Ovary (tissue), 9 donors: ENCODE measurements around the gene SLK. TPM values are rescaled to one million over a fixed set of nuclear protein-coding genes. Genes with fewer than 3 reads are reported as not detected.

ENCODE experiments used
- DNase-seq, 5 donors: peaks; one replicate each; pipeline ENCODE4 v3.0.0-alpha.2; 2019 to 2020
- H3K27ac ChIP-seq, 2 donors: fragments of 200-600 bp; one replicate each; pipeline versions ENCODE4 v1.5.1 to v1.8.0; 2019 to 2022
- H3K27me3 ChIP-seq: fragments of 200-600 bp; one replicate; pipeline ENCODE4 v1.8.0; 2022
- H3K36me3 ChIP-seq: fragments of 200-600 bp; sonication (generic); one replicate; pipeline ENCODE4 v1.5.1; 2019
- H3K4me1 ChIP-seq: one replicate; pipeline ENCODE4 v1.8.1; 2013; ENCODE audit warnings: mild to moderate bottlenecking, moderate library complexity; ENCODE audit not compliant: insufficient read depth
- H3K4me3 ChIP-seq: fragments of 200-600 bp; sonication (generic); one replicate; pipeline ENCODE4 v1.5.1; 2017
- H3K9me3 ChIP-seq, 2 donors: fragments of 200-600 bp in 1 of 2; sonication (generic) in 1 of 2; one replicate each; pipeline versions ENCODE4 v1.5.1 to v1.8.1; 2013 to 2019; ENCODE audit warnings: mild to moderate bottlenecking in 1 of 2, moderate library complexity in 1 of 2
- EP300 ChIP-seq: sonication (generic); formaldehyde crosslinking; IDR thresholded peaks from one replicate; pipeline ENCODE4 v1.6.1; 2017; ENCODE audit warnings: antibody characterized with exemption
- POLR2A ChIP-seq: fragments of 450-650 bp; IDR thresholded peaks from one replicate; pipeline ENCODE4 v1.6.1; 2017; ENCODE audit warnings: antibody characterized with exemption, mild to moderate bottlenecking, moderate library complexity
- WGBS, 3 donors: extraction: QIAGEN DNeasy Blood & Tissue Kit in 1 of 3; methylation state at CpG; one replicate each; pipeline versions ENCODE4 v1.1.5 to v1.1.7; 2013 to 2017; 5-methylcytosine and 5-hydroxymethylcytosine counted together
- intact Hi-C, 4 donors: fragments of 100-400 bp; cut with DNase I; formaldehyde crosslinking; loops; one replicate each; pipeline versions ENCODE4 v1.11.0 to v1.15.1; 2022 to 2023
- microRNA counts: library from miRNA; unstranded; fragments of <30 nt; microRNA quantifications from one replicate; lab custom pipeline; 2016
- microRNA-seq, 3 donors: library from miRNA; unstranded; fragments of <30 nt; microRNA quantifications; one replicate each; pipeline versions ENCODE4 to v1.2.0, GENCODE V29; 2019 to 2020
- polyA plus RNA-seq, 2 donors: library from polyadenylated mRNA; stranded (reverse); fragments of 200-250 nt in 1 of 2; fragments of 350-450 nt in 1 of 2; fragmentation: Illumina TruSeq in 1 of 2; extraction: RNeasy Lipid Tissue Mini Kit (QIAGEN cat#74804) in 1 of 2; gene quantifications; one replicate each; pipeline ENCODE4 v1.2.3, GENCODE V29; 2013 to 2014
- small RNA-seq: library from RNA; depleted of rRNA; stranded (forward); fragments of <200 nt; gene quantifications from one replicate; pipeline ENCODE3, GENCODE V24; 2016
- total RNA-seq, 7 donors: library from RNA; depleted of rRNA in 2 of 7; stranded (reverse); fragments of >200 nt in 2 of 7; fragmentation: NEBNext Ultra II Directional in 3 of 7; extraction: Animal tissue kit (Norgen Biotek cat#: 25700) in 3 of 7; gene quantifications; one replicate each; pipeline versions ENCODE4 v1.1.0 to v1.2.4, GENCODE V29; 2016 to 2023
- TF ChIP-seq, protein P1 (sequence below), 3 donors: fragments of 450-650 bp in 2 of 3; fragments of 200-600 bp in 1 of 3; IDR thresholded peaks; one replicate each; pipeline versions ENCODE4 v1.5.1 to v1.8.0; 2016 to 2022; ENCODE audit warnings: antibody characterized with exemption in 3 of 3, mild to moderate bottlenecking in 1 of 3
- donor health status: DM: no; HTN: no; CAD: no; lungs with moderate emphysema.
- donor health status: DM: no; HTN: no; CAD: no.
- donor health status: Bipolar disorder and iron deficiency.
- donor health status: DM: yes; HTN: yes; CAD: no.
- donor health status: DM: no; HTN: no; CAD: no.
- donor health status: DM: yes; HTN: yes; CAD: no.

Gene SLK
- total and polyA plus RNA-seq, 9 donors, result 19.9 to 71.5 (median 43.4) TPM

DNA sequence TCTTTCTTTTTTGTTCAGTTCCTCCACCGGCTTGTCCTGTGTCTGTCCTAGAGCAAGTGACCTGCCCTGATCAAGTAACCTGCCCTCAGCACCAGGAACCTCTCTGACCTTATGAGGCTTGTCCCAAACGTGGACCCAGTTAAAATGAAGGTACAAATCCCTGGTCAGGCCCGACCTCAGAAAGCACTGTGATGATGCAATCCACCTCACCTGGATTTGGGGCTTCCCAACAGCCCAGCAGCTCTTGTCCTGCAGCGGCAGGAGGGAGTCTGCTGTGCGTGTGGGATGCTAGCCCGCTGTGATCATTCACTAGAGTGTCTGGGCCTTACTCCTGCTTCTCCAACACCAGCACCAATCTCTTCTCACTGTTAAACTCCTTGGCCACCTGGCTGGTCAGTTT is 107.6 kb downstream of the SLK start:
- H3K4me3 ChIP-seq, result no peak overlapping the region
- H3K27ac ChIP-seq, result no peak overlapping the region
- intact Hi-C loops, result no loop called here
- 84 to 88% (median 86%) methylated on average over 6 of the region's 6 CpGs for WGBS, 3 donors
- H3K27me3 ChIP-seq, result no peaks in the 10 kb centered on the region
- H3K4me1 ChIP-seq, result no peaks in the 10 kb centered on the region
- no peaks in the 10 kb centered on the region for H3K9me3 ChIP-seq
- no peak for TF ChIP-seq POLR2A
- TF ChIP-seq EP300, result no peak
- TF ChIP-seq, protein P1, sequence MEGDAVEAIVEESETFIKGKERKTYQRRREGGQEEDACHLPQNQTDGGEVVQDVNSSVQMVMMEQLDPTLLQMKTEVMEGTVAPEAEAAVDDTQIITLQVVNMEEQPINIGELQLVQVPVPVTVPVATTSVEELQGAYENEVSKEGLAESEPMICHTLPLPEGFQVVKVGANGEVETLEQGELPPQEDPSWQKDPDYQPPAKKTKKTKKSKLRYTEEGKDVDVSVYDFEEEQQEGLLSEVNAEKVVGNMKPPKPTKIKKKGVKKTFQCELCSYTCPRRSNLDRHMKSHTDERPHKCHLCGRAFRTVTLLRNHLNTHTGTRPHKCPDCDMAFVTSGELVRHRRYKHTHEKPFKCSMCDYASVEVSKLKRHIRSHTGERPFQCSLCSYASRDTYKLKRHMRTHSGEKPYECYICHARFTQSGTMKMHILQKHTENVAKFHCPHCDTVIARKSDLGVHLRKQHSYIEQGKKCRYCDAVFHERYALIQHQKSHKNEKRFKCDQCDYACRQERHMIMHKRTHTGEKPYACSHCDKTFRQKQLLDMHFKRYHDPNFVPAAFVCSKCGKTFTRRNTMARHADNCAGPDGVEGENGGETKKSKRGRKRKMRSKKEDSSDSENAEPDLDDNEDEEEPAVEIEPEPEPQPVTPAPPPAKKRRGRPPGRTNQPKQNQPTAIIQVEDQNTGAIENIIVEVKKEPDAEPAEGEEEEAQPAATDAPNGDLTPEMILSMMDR (IDR thresholded peaks at IDR 0.05), result no peak
- H3K36me3 ChIP-seq, result no peaks in the 10 kb centered on the region
- no peak for DNase-seq

DNA sequence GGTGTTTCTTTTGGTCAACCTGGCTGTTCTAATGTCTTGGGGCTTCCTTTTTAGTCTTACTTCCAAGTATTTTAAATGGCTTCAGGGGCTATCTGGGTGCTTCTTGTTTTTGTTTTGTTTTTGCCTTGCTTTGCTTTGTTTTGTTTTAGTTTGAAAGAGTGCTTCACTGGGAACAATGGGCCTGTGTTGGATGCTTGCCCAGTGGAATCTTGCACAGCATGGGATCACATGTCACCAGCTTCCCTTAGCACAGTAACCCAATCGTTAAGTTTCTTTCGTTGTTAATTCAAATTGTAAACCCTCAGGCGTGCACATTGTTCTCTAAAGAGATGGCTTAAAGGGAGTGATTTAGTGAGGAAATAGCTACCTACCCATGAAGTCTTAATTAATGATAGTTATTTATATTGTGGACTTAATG is 109.8 kb downstream of the SLK start:
- Histone ChIP-seq H3K27me3 (no peaks in the 10 kb centered on the region), H3K4me3 (no peak overlapping the region), H3K27ac (no peak overlapping the region), H3K4me1 (no peaks in the 10 kb centered on the region), H3K9me3 (no peaks in the 10 kb centered on the region), H3K36me3 (no peaks in the 10 kb centered on the region)
- peak in 3 of 5 donors; percentile 27 to 48 (median 33) for DNase-seq
- WGBS, 3 donors, result 14 to 27% (median 27%) methylated on average over 3 of the region's 3 CpGs
- TF ChIP-seq POLR2A (no peak), EP300 (no peak)
- TF ChIP-seq, protein P1 (IDR thresholded peaks at IDR 0.05), result no peak
- intact Hi-C loops, result no loop called here

DNA sequence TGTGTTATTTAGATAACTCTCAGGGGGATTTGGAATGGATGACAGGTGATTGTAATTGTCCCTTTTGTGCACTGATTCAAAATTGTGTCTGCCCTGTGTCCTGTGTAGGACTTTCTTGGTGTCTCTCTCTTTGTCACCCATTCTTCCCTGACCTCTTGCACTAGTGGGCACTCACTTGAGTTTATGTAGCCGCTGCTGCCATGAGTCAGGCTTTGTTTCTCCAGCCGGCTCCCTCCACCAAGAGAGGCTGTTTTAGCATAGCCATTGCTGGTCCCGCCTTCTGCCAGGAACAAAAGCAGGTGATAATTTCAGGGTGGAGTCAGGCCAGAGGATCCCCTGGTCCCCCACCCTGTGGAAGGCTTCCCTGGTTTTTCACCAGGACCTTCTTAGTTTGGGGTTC is 110.3 kb downstream of the SLK start:
- DNase-seq, result no peak
- Histone ChIP-seq H3K4me3 (no peak overlapping the region), H3K27ac (no peak overlapping the region), H3K27me3 (no peaks in the 10 kb centered on the region), H3K9me3 (no peaks in the 10 kb centered on the region), H3K36me3 (no peaks in the 10 kb centered on the region), H3K4me1 (no peaks in the 10 kb centered on the region)
- intact Hi-C loops, result no loop called here
- TF ChIP-seq, protein P1 (IDR thresholded peaks at IDR 0.05), result no peak
- TF ChIP-seq EP300, result no peak
- no peak for TF ChIP-seq POLR2A
- WGBS, 3 donors, result 78 to 89% (median 85%) methylated on average over 3 of the region's 3 CpGs

DNA sequence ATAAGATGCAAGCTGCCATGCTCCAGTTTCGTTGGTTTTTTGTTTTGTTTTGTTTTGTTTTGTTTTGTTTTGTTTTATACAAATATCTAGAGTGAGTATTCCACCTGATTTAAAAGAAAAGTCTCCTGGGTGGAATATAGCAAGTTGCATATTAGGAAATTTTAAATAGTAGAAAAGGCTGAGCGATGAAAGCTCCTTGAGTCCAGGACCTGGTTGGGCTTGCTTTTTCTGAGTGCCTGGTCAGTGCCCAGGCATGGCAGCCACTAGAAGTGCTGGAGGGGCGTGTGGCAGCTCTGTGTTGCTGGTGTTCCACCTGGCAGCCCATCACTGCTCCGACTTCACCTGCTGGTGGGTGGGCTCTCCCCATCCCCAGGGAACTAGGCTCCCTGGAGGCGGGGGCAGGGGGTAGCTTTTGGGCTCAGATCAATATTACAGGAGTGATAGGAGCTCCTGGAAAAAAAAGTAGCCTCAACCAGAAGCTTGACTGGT is 110.8 kb downstream of the SLK start:
- Histone ChIP-seq H3K4me1 (no peaks in the 10 kb centered on the region), H3K4me3 (no peak overlapping the region), H3K36me3 (no peaks in the 10 kb centered on the region), H3K9me3 (no peaks in the 10 kb centered on the region), H3K27ac (no peak overlapping the region), H3K27me3 (no peaks in the 10 kb centered on the region)
- no peak for DNase-seq
- 71 to 83% (median 79%) methylated on average over 5 of the region's 5 CpGs for WGBS, 3 donors
- intact Hi-C loops, result no loop called here
- TF ChIP-seq, protein P1 (IDR thresholded peaks at IDR 0.05), result no peak
- TF ChIP-seq EP300 (no peak), POLR2A (no peak)

MicroRNAs encoded within 50 kb of the gene (microRNA counts, 767-probe panel; counts per million panel counts)
- microRNA hsa-miR-936 (lab: Ali Mortazavi, UCI), result 530 counts per million, percentile 78 among the panel's probes with 10 or more counts

Small RNAs within 50 kb of the gene (microRNA-seq; reads per million reads assigned to microRNA genes)
- gene MIR936, result 0 reads per million in 3 donors

Small RNAs within 50 kb of the gene (small RNA-seq; reads per million reads assigned to genes)
- gene RN7SL524P, result not detected

Other genes starting within 250 kb of the SLK start
- gene SH3PXD2A, start 111.6 kb upstream of the SLK start, total RNA-seq, result 10 to 100 TPM; 15.3 to 82.9 (median 58.8) TPM
- 10 to 100 TPM; 29.3 to 37.4 TPM for gene SH3PXD2A, start 111.6 kb upstream of the SLK start, polyA plus RNA-seq
- gene STN1, start 49.0 kb upstream of the SLK start, total RNA-seq, result 10 to 100 TPM; 13.4 to 19.3 (median 17.3) TPM
- 10 to 100 TPM; 18.4 to 28.2 TPM for gene STN1, start 49.0 kb upstream of the SLK start, polyA plus RNA-seq
- under 1 TPM in 5 of 7 donors, not detected in 2; 0.23 to 0.90 (median 0.46) TPM for gene COL17A1, start 118.7 kb downstream of the SLK start, total RNA-seq
- gene COL17A1, start 118.7 kb downstream of the SLK start, polyA plus RNA-seq, result under 1 TPM; 0.17 to 0.67 TPM
- 10 to 100 TPM in 2 of 7 donors, 1 to 10 TPM in 5; 6.0 to 12.0 (median 7.9) TPM for gene SFR1, start 155.0 kb downstream of the SLK start, total RNA-seq
- gene SFR1, start 155.0 kb downstream of the SLK start, polyA plus RNA-seq, result 10 to 100 TPM in 1 of 2 donors, 1 to 10 TPM in 1; 5.6 to 10.9 TPM